OCI-LY7 (cell line): Measurements from ENCODE around the gene RAMP3. TPM values are rescaled to one million over a fixed set of nuclear protein-coding genes. Genes with fewer than 3 reads are reported as not detected.
"Not testable (repeated sequence)": the region's sequence is repeated elsewhere in the genome, so short reads cannot be mapped to it uniquely, and the experiment has no call there.

Experiments used
- BruUV-seq: library from RNA; stranded (reverse); fragments of 400-500 nt; replicated peaks from 2 replicates; lab custom pipeline; 2021; lab: Mats Ljungman, UMichigan
- CTCF ChIA-PET: fragments of 300-600 bp; sonication (Branson Sonifier 250); formaldehyde crosslinking; loops from one replicate; lab custom pipeline; 2022; ENCODE audit warnings: antibody characterized with exemption; ENCODE audit not compliant: unreplicated experiment; lab: Charles Lee
- POLR2A ChIA-PET: fragments of 300-600 bp; sonication (Branson Sonifier 250); formaldehyde crosslinking; loops from one replicate; lab custom pipeline; 2022; ENCODE audit warnings: antibody characterized with exemption; lab: Charles Lee
- DNase-seq: peaks from one replicate; pipeline ENCODE4 v3.0.0-alpha.2; 2015; ENCODE audit warnings: low spot score
- H2AFZ ChIP-seq: fragments of 200-600 bp; sonication (generic), shearing (Covaris generic); 2 replicates; pipeline ENCODE4 v1.6.1; 2014; ENCODE audit warnings: mild to moderate bottlenecking, antibody characterized with exemption, low read length, moderate library complexity
- H3K27ac ChIP-seq: fragments of 200-600 bp; sonication (generic); 2 replicates; pipeline ENCODE4 v1.5.1; 2014; ENCODE audit warnings: mixed run types, low read depth, mild to moderate bottlenecking, moderate library complexity, low read length, inconsistent platforms; ENCODE audit not compliant: poor library complexity, severe bottlenecking
- H3K36me3 ChIP-seq: fragments of 200-600 bp; sonication (generic); 2 replicates; pipeline ENCODE4 v1.6.1; 2014; ENCODE audit warnings: mild to moderate bottlenecking, antibody characterized with exemption, low read length, moderate library complexity, mixed read lengths; ENCODE audit not compliant: insufficient read depth
- H3K4me1 ChIP-seq: fragments of 200-600 bp; sonication (generic); 2 replicates; pipeline ENCODE4 v1.5.1; 2014; ENCODE audit warnings: mild to moderate bottlenecking, low read length; ENCODE audit not compliant: insufficient read depth, poor library complexity, severe bottlenecking
- H3K4me2 ChIP-seq: fragments of 200-600 bp; sonication (generic); 2 replicates; pipeline ENCODE4 v1.6.1; 2014; ENCODE audit warnings: mild to moderate bottlenecking, low read length
- H3K4me3 ChIP-seq: fragments of 200-600 bp; sonication (generic); 2 replicates; pipeline ENCODE4 v1.5.1; 2014; ENCODE audit warnings: mild to moderate bottlenecking, low read depth, low read length; ENCODE audit not compliant: poor library complexity, severe bottlenecking
- H3K79me2 ChIP-seq: fragments of 200-600 bp; sonication (generic); 2 replicates; pipeline ENCODE4 v1.6.1; 2016; ENCODE audit warnings: low read depth, mild to moderate bottlenecking, low read length, moderate library complexity, mixed read lengths; ENCODE audit not compliant: insufficient read depth
- H3K9me2 ChIP-seq: fragments of 200-600 bp; sonication (generic); 2 replicates; pipeline ENCODE4 v1.6.1; 2016; ENCODE audit warnings: mild to moderate bottlenecking, low read length, mixed read lengths; ENCODE audit not compliant: insufficient read depth
- H3K9me3 ChIP-seq: fragments of 200-600 bp; sonication (generic); 2 replicates; pipeline ENCODE4 v1.6.1; 2014; ENCODE audit warnings: mild to moderate bottlenecking, mixed run types, low read length, mixed read lengths
- H4K20me1 ChIP-seq: fragments of 200-600 bp; sonication (generic); 2 replicates; pipeline ENCODE4 v1.6.1; 2014; ENCODE audit warnings: mild to moderate bottlenecking, antibody characterized with exemption, low read length, moderate library complexity, mixed read lengths; ENCODE audit not compliant: insufficient read depth
- CTCF ChIP-seq: fragments of 200-600 bp; sonication (generic); conservative IDR thresholded peaks from 2 replicates; pipeline ENCODE4 v1.5.1; 2014; ENCODE audit warnings: mild to moderate bottlenecking, antibody characterized with exemption, low read length, moderate library complexity, mixed read lengths
- EZH2phosphoT487 ChIP-seq: fragments of 200-600 bp; sonication (generic); IDR thresholded peaks from 2 replicates; pipeline ENCODE4 v1.6.1; 2018; ENCODE audit warnings: low read depth, borderline replicate concordance, mild to moderate bottlenecking, mixed run types, antibody characterized with exemption, low read length, moderate library complexity, mixed read lengths
- intact Hi-C: fragments of 100-400 bp; cut with micrococcal nuclease; formaldehyde crosslinking; loops from one replicate; pipeline ENCODE4 v1.10.0; 2022; ENCODE audit not compliant: unreplicated experiment
- total RNA-seq, 2 experiments: library from RNA; depleted of rRNA in 1 of 2; stranded (reverse); fragments of >200 nt in 1 of 2; shearing (Covaris generic) in 1 of 2; gene quantifications; 2 replicates each; pipeline ENCODE4 v1.2.3, GENCODE V29; 2014 to 2022

The RAMP3 gene
- total RNA-seq, 2 experiments from 2014 or later = not detected

GRCh38 chr7:45162943-45163691 is 5.5 kb downstream of the RAMP3 start:
- no peak for DNase-seq
- H3K4me2 ChIP-seq = no peak overlapping the region
- intact Hi-C loops = no loop called here
- H3K9me2 ChIP-seq = no peaks in the 10 kb centered on the region
- H3K4me3 ChIP-seq = no peak overlapping the region
- no peaks in the 10 kb centered on the region for H3K36me3 ChIP-seq
- no peaks in the 10 kb centered on the region for H4K20me1 ChIP-seq
- H3K27ac ChIP-seq = no peak overlapping the region
- ChIA-PET CTCF (interaction anchor here (1.0 kb wide), 1 partner anchor 16 kb away, joined by 4 read pairs; no protein-coding TSS in a partner anchor), POLR2A (no interaction called here)
- no peaks in the 10 kb centered on the region for H3K79me2 ChIP-seq
- H3K4me1 ChIP-seq = no peaks in the 10 kb centered on the region
- no peak for TF ChIP-seq CTCF
- no peak for TF ChIP-seq EZH2phosphoT487
- no peak overlapping the region for H2AFZ ChIP-seq
- no TSS peak for BruUV-seq
- H3K9me3 ChIP-seq = no peaks in the 10 kb centered on the region

- H3K79me2 ChIP-seq = no peaks in the 10 kb centered on the region
- DNase-seq = no peak
- no peak overlapping the region for H2AFZ ChIP-seq
- intact Hi-C loops = no loop called here
- no peak overlapping the region for H3K4me3 ChIP-seq
- H4K20me1 ChIP-seq = no peaks in the 10 kb centered on the region
- H3K4me2 ChIP-seq = no peak overlapping the region
- H3K27ac ChIP-seq = no peak overlapping the region
- H3K36me3 ChIP-seq = no peaks in the 10 kb centered on the region
- H3K9me3 ChIP-seq = no peaks in the 10 kb centered on the region
- BruUV-seq = no TSS peak
- TF ChIP-seq CTCF = no peak
- TF ChIP-seq EZH2phosphoT487 = no peak
- ChIA-PET CTCF (no interaction called here), POLR2A (no interaction called here)
- no peaks in the 10 kb centered on the region for H3K4me1 ChIP-seq
- H3K9me2 ChIP-seq = no peaks in the 10 kb centered on the region
Measured at GRCh38 chr7:45163692-45164052, 6.1 kb downstream of the RAMP3 start.

- BruUV-seq, CTCF ChIA-PET, H3K9me3 ChIP-seq, H3K4me2 ChIP-seq, intact Hi-C loops, H3K79me2 ChIP-seq, H3K9me2 ChIP-seq, H3K4me1 ChIP-seq, H4K20me1 ChIP-seq, H2AFZ ChIP-seq, H3K36me3 ChIP-seq, DNase-seq, POLR2A ChIA-PET, H3K27ac ChIP-seq, H3K4me3 ChIP-seq: not testable (repeated sequence)
Measured at GRCh38 chr7:45164271-45164670, 6.7 kb downstream of the RAMP3 start.
